DND-41 (cell line): ENCODE measurements around the gene MEF2C.

Experiments
- EZH2 ChIP-seq: IDR thresholded peaks from 3 replicates; pipeline ENCODE4 v1.6.1; 2012; ENCODE audit warnings: borderline replicate concordance, low read depth, mild to moderate bottlenecking, moderate library complexity, low read length, inconsistent platforms; ENCODE audit not compliant: severe bottlenecking
- TF ChIP-seq, protein P1 (sequence below): IDR thresholded peaks from 2 replicates; pipeline ENCODE4 v1.5.1; 2012; ENCODE audit warnings: borderline replicate concordance, low read length, moderate library complexity, mild to moderate bottlenecking; ENCODE audit not compliant: poor library complexity, severe bottlenecking; ENCODE audit errors: extremely low read depth

DNA sequence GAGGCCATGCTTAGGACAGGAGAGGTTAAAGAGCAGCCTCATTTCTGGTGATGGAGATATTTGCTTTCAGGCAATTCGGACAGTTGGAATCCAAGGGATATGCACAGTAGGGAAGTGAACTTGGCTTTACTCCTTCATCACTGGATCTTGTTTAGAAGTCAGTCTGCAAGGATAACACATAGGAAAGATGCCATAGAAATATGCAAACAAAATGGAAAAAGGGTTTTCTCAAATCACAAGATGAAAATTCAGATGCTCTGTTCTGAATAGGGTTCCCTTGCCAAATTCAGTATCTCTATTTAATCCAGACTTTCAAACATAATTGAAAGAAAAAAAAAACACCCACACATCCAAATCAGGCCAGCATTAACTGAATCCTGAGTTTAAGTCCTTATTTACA lies 166.9 kb downstream of the MEF2C start:
- TF ChIP-seq, protein P1, sequence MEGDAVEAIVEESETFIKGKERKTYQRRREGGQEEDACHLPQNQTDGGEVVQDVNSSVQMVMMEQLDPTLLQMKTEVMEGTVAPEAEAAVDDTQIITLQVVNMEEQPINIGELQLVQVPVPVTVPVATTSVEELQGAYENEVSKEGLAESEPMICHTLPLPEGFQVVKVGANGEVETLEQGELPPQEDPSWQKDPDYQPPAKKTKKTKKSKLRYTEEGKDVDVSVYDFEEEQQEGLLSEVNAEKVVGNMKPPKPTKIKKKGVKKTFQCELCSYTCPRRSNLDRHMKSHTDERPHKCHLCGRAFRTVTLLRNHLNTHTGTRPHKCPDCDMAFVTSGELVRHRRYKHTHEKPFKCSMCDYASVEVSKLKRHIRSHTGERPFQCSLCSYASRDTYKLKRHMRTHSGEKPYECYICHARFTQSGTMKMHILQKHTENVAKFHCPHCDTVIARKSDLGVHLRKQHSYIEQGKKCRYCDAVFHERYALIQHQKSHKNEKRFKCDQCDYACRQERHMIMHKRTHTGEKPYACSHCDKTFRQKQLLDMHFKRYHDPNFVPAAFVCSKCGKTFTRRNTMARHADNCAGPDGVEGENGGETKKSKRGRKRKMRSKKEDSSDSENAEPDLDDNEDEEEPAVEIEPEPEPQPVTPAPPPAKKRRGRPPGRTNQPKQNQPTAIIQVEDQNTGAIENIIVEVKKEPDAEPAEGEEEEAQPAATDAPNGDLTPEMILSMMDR = no peak
- TF ChIP-seq EZH2 = no peak
